HG03135 (cell line): ENCODE results near the gene PRKG1.
"Not testable (repeated sequence)": the region's sequence is repeated elsewhere in the genome, so short reads cannot be mapped to it uniquely, and the experiment has no call there.

Source experiments
- ATAC-seq: cut with Tn5 transposase; IDR thresholded peaks from one replicate; pipeline ENCODE4 v1.9.1; 2021; ENCODE audit warnings: mild to moderate bottlenecking, moderate library complexity; ENCODE audit not compliant: unreplicated experiment

PRKG1 gene

GRCh38 chr10:51257511-51258248 lies 183.4 kb downstream of the PRKG1 start:
- ATAC-seq: no peak

- no peak for ATAC-seq
Observed at GRCh38 chr10:51260376-51260775, 186.1 kb downstream of the PRKG1 start.

- no peak for ATAC-seq
Observed at GRCh38 chr10:51266496-51266895, 192.2 kb downstream of the PRKG1 start.

- ATAC-seq: not testable (repeated sequence)
Observed at GRCh38 chr10:51267980-51268570, 193.8 kb downstream of the PRKG1 start.

- ATAC-seq: no peak
Observed at GRCh38 chr10:51269821-51270220, 195.5 kb downstream of the PRKG1 start.

- no peak for ATAC-seq
Observed at GRCh38 chr10:51270936-51271530, 196.7 kb downstream of the PRKG1 start.

GRCh38 chr10:51272099-51272498 lies 197.8 kb downstream of the PRKG1 start:
- ATAC-seq: not testable (repeated sequence)

- ATAC-seq: no peak
Observed at GRCh38 chr10:51272555-51272954, 198.3 kb downstream of the PRKG1 start.

GRCh38 chr10:51273574-51273973 lies 199.3 kb downstream of the PRKG1 start:
- no peak for ATAC-seq

GRCh38 chr10:51276097-51276496 lies 201.8 kb downstream of the PRKG1 start:
- not testable (repeated sequence) for ATAC-seq

GRCh38 chr10:51281387-51281786 lies 207.1 kb downstream of the PRKG1 start:
- ATAC-seq: not testable (repeated sequence)

- no peak for ATAC-seq
Observed at GRCh38 chr10:51285601-51286000, 211.3 kb downstream of the PRKG1 start.

GRCh38 chr10:51288511-51288910 lies 214.2 kb downstream of the PRKG1 start:
- ATAC-seq: no peak

- ATAC-seq: no peak
Observed at GRCh38 chr10:51289519-51289918, 215.2 kb downstream of the PRKG1 start.

- ATAC-seq: no peak
Observed at GRCh38 chr10:51291961-51292360, 217.7 kb downstream of the PRKG1 start.

GRCh38 chr10:51297438-51297837 lies 223.2 kb downstream of the PRKG1 start:
- ATAC-seq: no peak

GRCh38 chr10:51300617-51301304 lies 226.5 kb downstream of the PRKG1 start:
- no peak for ATAC-seq

GRCh38 chr10:51301644-51302043 lies 227.4 kb downstream of the PRKG1 start:
- no peak for ATAC-seq

- ATAC-seq: no peak
Observed at GRCh38 chr10:51302316-51302715, 228.0 kb downstream of the PRKG1 start.

GRCh38 chr10:51308116-51308515 lies 233.8 kb downstream of the PRKG1 start:
- ATAC-seq: no peak

- ATAC-seq: no peak
Observed at GRCh38 chr10:51311228-51311627, 236.9 kb downstream of the PRKG1 start.

- no peak for ATAC-seq
Observed at GRCh38 chr10:51312817-51313216, 238.5 kb downstream of the PRKG1 start.
